NCI-H748 (cell line): ENCODE results near the gene NUDT14.

Experiments used
- DNase-seq: peaks from one replicate; lab custom pipeline; 2025; ENCODE audit not compliant: unreplicated experiment; lab: John Stamatoyannopoulos, UW

NUDT14 gene

DNA sequence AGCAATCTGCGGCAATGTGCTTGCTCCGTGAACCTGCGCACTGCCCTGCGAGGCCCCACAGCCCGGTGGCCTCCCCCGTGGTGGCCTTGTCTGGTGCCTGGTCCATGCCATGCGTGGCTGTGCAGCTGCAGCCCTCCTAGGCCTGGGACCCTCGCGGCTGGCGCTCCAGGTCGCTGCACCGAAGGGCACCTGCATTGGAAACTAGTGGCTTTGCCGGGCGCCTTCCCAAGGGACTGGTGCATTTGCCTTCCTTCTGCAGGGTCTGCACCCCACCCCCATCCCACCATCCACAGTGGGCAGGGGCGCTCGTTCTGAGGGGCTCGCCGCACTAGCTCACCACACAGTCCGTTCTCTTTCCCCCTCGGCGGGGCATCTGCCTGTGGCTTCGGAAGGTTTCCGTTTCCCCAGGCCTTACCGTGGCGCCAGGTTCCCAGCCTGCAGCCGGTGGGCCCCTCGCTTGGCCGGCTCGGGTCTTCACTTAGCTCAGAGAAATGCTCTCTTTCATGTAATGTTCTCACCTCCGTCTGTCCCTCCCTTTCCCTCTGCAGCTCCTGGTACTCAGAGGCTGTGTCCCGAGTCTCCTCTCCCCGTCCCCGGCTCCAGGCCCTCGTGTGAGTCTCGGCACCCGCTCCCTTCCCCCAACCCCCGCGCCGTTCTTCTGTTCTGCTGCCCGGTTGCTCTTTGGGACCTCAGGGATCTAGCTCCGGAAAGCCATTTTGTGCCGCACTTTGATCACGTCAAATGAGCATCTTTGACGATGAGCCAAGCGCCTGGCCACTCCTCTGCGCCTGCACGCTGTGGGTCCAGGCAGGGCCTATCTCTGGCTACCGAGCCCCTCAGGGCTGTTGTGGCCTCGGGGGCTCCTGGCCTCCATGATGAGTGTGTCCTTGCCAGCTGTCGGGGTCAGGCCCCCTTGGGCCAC, 44.5 kb downstream of the NUDT14 start:
- no peak for DNase-seq

DNA sequence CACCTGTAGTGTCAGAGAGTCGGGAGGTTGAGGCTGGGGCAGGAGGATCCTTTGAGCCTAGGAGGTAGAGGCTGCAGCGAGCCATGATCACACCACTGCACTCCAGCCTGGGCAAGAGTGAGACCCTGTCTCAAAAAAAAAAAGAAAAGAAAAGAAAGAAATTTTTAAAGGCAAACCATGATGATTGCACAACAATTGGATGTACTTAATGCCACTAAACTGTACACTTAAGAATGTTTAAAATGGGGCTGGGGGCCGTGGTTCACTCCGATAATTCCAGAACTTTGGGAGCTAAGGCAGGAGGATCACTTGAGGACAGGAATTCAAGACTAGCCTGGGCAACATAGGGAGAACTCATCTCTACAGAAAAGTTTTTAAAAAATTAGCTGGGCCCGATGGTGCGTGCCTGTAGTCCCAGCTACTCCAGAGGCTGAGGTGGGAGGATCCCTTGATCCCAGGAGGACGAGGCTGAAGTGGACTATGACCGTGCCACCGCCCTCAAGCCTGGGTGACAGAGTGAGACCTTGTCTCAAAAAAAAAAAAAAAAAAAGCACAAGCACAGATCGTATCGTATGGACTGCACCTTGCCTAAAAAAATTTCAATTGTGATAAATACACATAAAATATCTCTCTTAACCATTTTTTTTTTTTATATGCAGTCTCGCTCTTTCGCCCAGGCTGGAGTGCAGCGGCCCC, 45.3 kb downstream of the NUDT14 start:
- no peak for DNase-seq

DNA sequence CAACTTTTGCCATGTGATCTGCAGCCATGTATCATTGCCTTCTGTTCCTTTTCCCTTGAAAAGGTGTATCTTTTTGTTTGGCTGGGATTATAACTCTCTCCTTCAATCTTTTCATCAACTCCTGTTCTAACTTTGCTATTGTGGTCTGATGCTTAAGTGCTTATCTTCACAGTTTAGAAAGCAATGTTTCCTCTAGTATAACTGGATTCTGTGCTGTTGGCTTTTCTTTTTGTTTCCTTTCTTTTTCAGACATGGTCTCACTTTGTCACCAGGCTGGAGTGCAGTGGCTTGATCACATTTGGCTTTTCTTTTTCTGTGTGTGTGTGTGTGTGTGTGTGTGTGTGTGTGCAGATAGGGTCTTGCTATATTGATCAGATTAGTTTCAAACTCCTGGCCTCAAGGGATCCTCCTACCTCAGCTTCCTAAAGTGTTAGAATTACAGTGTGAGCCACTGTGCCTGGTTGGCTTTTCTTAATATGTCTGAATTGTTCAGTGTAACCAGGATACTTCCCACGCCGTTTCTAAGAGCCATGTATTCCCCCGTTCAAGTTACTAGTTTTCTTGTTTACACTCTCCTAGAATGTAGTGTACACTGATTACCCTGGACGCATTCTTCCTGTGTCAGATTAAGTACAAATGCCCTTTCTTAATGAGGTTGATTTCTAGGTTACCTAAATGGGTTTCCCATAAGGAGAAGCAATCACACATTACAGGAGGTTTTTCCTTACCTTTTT, 48.0 kb downstream of the NUDT14 start:
- DNase-seq: no peak

DNA sequence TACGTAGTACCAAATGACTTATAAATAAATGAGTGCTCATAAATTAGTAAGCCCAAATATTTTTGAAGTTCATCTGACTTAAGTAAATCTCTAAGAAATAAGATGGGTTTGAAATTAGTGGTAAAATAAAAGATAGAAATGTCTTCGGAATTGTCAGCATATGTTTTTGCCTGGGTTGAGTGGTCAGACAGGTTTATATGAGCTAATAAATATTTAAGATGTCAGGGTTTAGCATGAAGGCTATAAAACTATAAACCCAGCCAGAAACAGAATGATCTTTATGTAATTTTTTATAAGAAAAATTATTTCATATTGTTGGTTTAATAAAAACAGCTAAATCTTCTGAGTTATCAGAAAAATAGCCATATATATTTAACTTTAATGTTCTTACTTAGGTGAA, 49.9 kb downstream of the NUDT14 start:
- no peak for DNase-seq

DNA sequence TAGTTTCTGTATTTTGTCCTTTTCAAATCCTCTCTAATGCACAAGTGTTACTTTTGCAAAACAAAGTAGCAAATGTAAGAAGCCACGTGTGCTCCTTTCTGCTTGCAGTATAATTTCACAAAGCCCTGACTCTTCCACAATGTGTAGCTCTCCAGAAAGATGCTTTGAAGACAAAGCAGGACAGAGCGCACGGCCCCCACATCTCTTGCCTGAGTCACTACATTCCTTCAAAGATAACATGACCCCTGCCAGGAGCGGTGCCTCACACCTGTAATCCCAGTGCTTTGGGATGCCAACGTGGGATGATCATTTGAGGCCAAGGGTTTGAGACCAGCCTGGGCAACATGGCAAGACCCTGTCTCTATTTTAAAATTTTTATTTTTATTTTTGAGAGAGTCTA, 53.1 kb downstream of the NUDT14 start:
- DNase-seq: no peak

DNA sequence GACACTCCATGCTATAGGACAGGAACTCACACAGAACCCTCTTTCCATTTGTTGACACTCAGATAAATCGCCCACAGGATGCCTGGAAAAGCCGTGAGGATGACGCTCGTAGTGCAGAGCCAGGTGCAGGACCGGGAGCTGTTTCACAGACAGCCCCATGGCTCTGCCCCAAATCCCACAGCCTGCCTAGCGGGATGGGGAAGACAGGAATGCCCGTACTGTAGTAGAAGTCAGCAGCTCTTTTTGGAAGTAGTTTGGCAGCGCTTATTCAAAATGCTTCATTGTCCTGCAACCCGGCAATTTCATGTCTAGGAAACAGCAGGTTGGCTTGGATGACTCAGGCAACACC, 54.2 kb downstream of the NUDT14 start:
- DNase-seq: no peak

DNA sequence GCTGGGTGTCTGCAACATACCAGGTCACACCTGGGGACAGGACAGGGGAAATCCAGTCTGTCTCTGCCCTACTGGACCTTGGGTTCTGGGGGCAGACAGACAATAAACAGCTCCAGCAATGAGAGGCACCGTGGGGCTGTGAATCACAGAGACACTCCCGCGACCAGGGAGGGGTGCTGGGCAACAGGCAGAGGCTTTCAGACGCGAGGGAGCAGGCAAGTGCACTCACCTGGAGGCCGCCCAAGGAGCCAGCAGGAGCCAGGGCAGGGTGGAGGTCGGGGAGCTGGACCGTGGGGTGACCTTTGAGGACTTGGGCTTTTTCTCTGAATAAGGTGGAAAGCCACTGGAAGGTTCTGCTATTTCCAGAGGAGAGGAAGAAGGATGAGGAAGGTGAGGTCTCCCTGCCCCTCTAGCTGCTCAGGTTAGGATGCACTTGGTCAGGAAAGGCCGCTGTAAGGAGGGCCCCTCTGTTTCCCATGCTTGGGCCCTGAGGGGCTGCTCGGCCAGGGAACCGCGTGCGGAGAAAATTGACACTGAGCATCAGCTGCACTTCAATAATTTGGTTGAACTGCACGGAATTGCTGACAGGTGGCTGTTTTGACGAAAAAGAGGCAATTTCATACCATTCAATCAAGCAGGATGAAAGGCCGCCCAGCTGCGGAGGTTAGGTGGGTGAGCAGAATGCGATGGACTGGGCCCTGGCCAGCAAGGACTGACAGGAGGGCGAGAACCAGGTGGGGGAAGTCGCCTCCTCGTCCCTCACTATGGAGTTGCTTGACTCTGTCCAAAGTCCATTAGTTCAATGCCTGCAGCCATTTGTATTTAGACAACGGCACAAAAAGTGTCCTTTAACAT, 54.8 kb downstream of the NUDT14 start:
- DNase-seq: no peak

DNA sequence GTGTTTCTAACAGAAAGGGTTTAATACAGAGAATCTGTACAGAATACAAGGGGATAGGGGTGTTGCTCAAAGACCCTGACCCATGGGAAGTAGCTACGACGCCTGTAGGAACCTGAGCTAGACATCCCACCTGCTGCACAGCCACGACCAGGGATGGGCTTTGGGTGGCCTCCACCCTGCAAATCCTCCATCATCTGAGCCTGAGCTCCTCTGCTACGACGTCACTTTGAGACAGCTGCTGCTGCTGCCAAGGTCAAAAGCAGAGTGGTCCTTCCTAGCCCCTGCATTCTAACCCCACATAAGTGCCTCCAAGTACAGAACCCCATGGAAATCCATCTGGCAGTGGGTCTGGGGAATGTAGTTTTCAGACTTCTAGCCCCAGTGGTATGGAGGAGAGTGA, 56.3 kb downstream of the NUDT14 start:
- DNase-seq: no peak

DNA sequence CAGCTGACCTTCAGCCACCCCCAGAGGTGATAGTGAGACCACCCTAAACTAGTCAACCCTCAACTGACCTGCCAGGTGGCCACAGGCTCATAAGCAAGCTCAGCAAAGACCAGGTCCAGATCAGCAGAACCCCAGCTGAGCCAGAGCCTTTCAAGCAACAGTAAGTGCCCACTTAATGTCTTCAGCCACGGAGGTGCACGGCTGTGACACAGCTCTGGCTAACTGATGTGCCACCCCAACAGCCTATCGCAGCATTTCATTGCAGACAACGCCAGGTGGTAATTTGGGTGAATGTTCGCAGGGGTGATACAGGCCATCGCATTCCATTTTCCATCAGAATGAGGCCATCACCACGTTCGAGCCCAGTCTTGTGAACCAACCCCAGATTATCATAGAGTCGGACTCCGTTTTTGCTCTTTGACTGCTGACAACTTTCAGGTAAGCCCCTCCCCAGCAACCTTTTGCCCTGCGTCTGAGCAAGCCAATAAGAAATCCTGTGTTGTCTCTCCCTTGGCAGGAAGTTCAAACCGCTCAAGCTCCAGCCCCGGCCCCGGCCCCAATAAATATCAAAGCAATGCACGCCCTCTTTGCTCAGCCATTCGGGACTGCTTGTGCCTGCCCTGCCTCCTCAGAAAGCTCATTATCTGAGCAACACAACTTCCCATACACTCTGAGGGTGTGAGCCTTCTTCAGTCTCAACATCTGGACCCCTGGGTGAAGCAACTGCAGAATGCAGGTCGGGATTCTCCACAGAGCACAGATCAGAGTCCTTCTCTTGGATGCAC, 56.9 kb downstream of the NUDT14 start:
- no peak for DNase-seq

DNA sequence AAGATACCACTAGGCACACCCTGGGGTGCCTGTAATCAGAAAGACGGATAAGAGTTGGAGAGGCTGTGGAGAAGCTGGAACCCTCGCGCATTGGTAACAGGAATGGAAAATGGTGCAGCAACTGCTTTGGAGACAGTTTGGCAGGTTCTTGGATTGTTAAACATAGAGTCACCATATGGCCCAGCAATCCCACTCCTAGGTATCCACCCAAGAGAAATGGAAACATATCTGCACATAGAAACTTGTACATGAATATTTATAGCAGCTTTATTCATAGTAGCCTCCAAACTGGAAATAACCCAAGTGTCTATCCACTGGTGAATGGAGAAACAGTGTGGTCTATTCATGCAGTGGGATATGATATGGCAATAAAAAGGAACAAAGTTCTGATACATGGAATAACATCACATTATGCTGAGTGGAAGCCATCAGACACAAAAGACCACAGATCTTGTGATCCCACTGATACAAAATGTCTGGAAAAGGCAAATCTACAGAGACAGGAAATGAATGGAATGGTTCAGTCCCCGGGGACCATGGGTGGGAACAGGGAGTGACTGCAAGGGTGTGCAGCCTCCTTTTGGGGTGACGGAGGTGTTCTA, 57.9 kb downstream of the NUDT14 start:
- no peak for DNase-seq
